OCI-LY7 (cell line): ENCODE data around the gene GAB1.

Experiments
- EZH2phosphoT487 ChIP-seq: fragments of 200-600 bp; sonication (generic); IDR thresholded peaks from 2 replicates; pipeline ENCODE4 v1.6.1; 2018; ENCODE audit warnings: low read depth, borderline replicate concordance, mild to moderate bottlenecking, mixed run types, antibody characterized with exemption, low read length, moderate library complexity, mixed read lengths
- TF ChIP-seq, protein P1 (sequence below): fragments of 200-600 bp; sonication (generic); conservative IDR thresholded peaks from 2 replicates; pipeline ENCODE4 v1.5.1; 2014; ENCODE audit warnings: mild to moderate bottlenecking, antibody characterized with exemption, low read length, moderate library complexity, mixed read lengths

- TF ChIP-seq, protein P1, sequence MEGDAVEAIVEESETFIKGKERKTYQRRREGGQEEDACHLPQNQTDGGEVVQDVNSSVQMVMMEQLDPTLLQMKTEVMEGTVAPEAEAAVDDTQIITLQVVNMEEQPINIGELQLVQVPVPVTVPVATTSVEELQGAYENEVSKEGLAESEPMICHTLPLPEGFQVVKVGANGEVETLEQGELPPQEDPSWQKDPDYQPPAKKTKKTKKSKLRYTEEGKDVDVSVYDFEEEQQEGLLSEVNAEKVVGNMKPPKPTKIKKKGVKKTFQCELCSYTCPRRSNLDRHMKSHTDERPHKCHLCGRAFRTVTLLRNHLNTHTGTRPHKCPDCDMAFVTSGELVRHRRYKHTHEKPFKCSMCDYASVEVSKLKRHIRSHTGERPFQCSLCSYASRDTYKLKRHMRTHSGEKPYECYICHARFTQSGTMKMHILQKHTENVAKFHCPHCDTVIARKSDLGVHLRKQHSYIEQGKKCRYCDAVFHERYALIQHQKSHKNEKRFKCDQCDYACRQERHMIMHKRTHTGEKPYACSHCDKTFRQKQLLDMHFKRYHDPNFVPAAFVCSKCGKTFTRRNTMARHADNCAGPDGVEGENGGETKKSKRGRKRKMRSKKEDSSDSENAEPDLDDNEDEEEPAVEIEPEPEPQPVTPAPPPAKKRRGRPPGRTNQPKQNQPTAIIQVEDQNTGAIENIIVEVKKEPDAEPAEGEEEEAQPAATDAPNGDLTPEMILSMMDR = no peak
- no peak for TF ChIP-seq EZH2phosphoT487
These were observed 44.0 kb downstream of the GAB1 start for GRCh38 chr4:143380629-143381028.
